NB4 (cell line): ENCODE data around the gene SNX32.

ENCODE experiments used
- DNase-seq: peaks from one replicate; pipeline ENCODE4 v3.0.0; 2010; ENCODE audit warnings: low read depth
- H3K4me3 ChIP-seq: one replicate; pipeline ENCODE4 v1.5.1; 2011; ENCODE audit warnings: mild to moderate bottlenecking, low read depth, low read length, moderate library complexity
- MYC ChIP-seq: IDR thresholded peaks from 2 replicates; pipeline ENCODE4 v1.6.1; 2011; ENCODE audit warnings: low read depth, low read length
- POLR2A ChIP-seq: IDR thresholded peaks from 2 replicates; pipeline ENCODE4 v1.6.1; 2011; ENCODE audit warnings: mild to moderate bottlenecking; ENCODE audit not compliant: insufficient read length; ENCODE audit errors: extremely low read depth
- TF ChIP-seq, protein P1 (sequence below): IDR thresholded peaks from 2 replicates; pipeline ENCODE4 v1.6.1; 2011; ENCODE audit warnings: low read depth, low read length
- TF ChIP-seq, protein P2 (sequence below): IDR thresholded peaks from one replicate; pipeline ENCODE4 v1.5.1; 2012; ENCODE audit warnings: low read depth, low read length

The SNX32 gene

GRCh38 chr11:65796726-65797601 lies 36.8 kb upstream of the SNX32 start:
- H3K4me3 ChIP-seq = no peak overlapping the region
- TF ChIP-seq, protein P1, sequence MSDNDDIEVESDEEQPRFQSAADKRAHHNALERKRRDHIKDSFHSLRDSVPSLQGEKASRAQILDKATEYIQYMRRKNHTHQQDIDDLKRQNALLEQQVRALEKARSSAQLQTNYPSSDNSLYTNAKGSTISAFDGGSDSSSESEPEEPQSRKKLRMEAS = no peak
- TF ChIP-seq POLR2A = no peak
- TF ChIP-seq MYC = no peak
- TF ChIP-seq, protein P2, sequence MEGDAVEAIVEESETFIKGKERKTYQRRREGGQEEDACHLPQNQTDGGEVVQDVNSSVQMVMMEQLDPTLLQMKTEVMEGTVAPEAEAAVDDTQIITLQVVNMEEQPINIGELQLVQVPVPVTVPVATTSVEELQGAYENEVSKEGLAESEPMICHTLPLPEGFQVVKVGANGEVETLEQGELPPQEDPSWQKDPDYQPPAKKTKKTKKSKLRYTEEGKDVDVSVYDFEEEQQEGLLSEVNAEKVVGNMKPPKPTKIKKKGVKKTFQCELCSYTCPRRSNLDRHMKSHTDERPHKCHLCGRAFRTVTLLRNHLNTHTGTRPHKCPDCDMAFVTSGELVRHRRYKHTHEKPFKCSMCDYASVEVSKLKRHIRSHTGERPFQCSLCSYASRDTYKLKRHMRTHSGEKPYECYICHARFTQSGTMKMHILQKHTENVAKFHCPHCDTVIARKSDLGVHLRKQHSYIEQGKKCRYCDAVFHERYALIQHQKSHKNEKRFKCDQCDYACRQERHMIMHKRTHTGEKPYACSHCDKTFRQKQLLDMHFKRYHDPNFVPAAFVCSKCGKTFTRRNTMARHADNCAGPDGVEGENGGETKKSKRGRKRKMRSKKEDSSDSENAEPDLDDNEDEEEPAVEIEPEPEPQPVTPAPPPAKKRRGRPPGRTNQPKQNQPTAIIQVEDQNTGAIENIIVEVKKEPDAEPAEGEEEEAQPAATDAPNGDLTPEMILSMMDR = no peak
- DNase-seq = no peak

DNA sequence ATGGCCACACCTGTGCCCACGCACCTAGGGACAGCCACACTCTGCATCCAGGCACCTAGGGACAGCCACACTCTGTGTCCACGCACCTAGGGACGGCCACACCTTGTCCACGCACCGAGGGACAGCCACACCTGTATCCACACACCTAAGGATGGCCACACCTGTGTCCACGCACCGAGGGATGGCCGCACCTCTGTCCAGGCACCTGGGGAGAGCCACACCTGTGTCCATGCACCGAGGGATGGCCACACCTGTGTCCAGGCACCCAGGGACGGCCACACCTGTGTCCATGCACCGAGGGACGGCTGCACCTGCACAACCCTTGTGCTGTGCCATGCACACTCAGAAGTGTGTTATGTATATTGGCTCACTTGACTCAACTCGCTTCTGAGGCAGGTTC lies 36.1 kb upstream of the SNX32 start:
- no peak for TF ChIP-seq MYC
- no peak for TF ChIP-seq POLR2A
- TF ChIP-seq, protein P2 = no peak
- TF ChIP-seq, protein P1 = no peak
- H3K4me3 ChIP-seq = no peak overlapping the region
- DNase-seq = no peak

GRCh38 chr11:65798882-65799281 lies 34.9 kb upstream of the SNX32 start:
- no peak for DNase-seq
- TF ChIP-seq, protein P2 = no peak
- no peak for TF ChIP-seq MYC
- TF ChIP-seq POLR2A = no peak
- H3K4me3 ChIP-seq = no peak overlapping the region

GRCh38 chr11:65801153-65801987 lies 32.4 kb upstream of the SNX32 start:
- DNase-seq = no peak
- no peak overlapping the region for H3K4me3 ChIP-seq
- TF ChIP-seq, protein P1 = no peak
- TF ChIP-seq, protein P2 = no peak
- TF ChIP-seq POLR2A = no peak
- TF ChIP-seq MYC = no peak

DNA sequence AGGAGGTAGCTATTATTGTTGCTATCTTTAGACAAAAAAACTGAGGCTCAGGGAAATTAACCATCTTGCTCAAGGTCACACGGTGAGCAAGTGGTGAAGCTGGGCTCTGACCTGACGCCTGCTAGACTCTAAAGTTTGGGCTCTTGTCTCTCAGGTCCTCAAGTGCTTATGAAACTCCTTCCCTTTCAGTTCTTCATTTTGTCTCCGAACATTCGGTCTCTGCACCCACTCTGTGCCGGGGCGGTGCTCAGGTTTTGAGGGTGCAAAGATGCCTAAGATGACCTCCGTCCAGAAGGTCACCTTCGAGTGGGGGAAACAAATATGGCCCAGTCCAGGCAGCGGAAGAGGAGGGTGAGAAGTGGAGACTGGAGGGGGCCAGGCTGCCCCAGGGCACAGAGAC lies 30.9 kb upstream of the SNX32 start:
- no peak for DNase-seq
- TF ChIP-seq, protein P2 = no peak
- TF ChIP-seq, protein P1 = no peak
- no peak for TF ChIP-seq MYC
- no peak for TF ChIP-seq POLR2A

More for the DNA sequence above, 30.9 kb upstream of the SNX32 start:
- no peak overlapping the region for H3K4me3 ChIP-seq
